Heart right ventricle (tissue), 16 donors: ENCODE data around the gene EFNB1. TPM values are rescaled to one million over a fixed set of nuclear protein-coding genes. Genes with fewer than 3 reads are reported as not detected.

Experiments used
- ATAC-seq, 8 donors: fragments of 200-7000 bp; cut with Tn5 transposase; one replicate each; pipeline ENCODE4 v1.9.1; 2020; ENCODE audit warnings: mild to moderate bottlenecking in 8 of 8, moderate library complexity in 8 of 8, moderate number of reproducible peaks in 1 of 8
- DNase-seq, 2 donors: peaks; one replicate each; pipeline ENCODE4 v3.0.0-alpha.2; 2020
- H3K27ac ChIP-seq, 10 donors: fragments of 200-600 bp; sonication (generic) in 2 of 10; one replicate each; pipeline versions ENCODE4 v1.5.0 to v1.8.0; 2020 to 2022; ENCODE audit warnings: mild to moderate bottlenecking in 3 of 10
- H3K27me3 ChIP-seq, 7 donors: fragments of 200-600 bp; one replicate each; pipeline ENCODE4 v1.8.0; 2021 to 2022; ENCODE audit warnings: mild to moderate bottlenecking in 2 of 7
- H3K36me3 ChIP-seq, 9 donors: fragments of 200-600 bp; sonication (generic) in 1 of 9; one replicate each; pipeline versions ENCODE4 v1.5.0 to v1.8.0; 2020 to 2022; ENCODE audit warnings: mild to moderate bottlenecking in 2 of 9
- H3K4me1 ChIP-seq, 9 donors: fragments of 200-600 bp; sonication (generic) in 1 of 9; one replicate each; pipeline versions ENCODE4 v1.5.0 to v1.8.0; 2020 to 2022; ENCODE audit warnings: mild to moderate bottlenecking in 4 of 9
- H3K4me3 ChIP-seq, 10 donors: fragments of 200-600 bp; sonication (generic) in 2 of 10; one replicate each; pipeline versions ENCODE4 v1.5.0 to v1.8.0; 2020 to 2022; ENCODE audit warnings: mild to moderate bottlenecking in 7 of 10, moderate library complexity in 2 of 10
- H3K9me3 ChIP-seq, 11 donors: fragments of 200-600 bp in 10 of 11; sonication (generic) in 2 of 11; one replicate each; pipeline versions ENCODE4 v1.5.0 to v1.8.0; 2013 to 2022; ENCODE audit warnings: mild to moderate bottlenecking in 2 of 11, control low read depth in 1 of 11, moderate library complexity in 1 of 11
- WGBS, 2 donors: extraction: QIAGEN DNeasy Blood & Tissue Kit; methylation state at CpG; one replicate each; pipeline ENCODE4 v1.1.7; 2013; ENCODE audit warnings: inconsistent platforms in 1 of 2; 5-methylcytosine and 5-hydroxymethylcytosine counted together
- intact Hi-C, 10 donors: fragments of 100-400 bp; cut with DNase I; formaldehyde crosslinking; loops; one replicate each; pipeline versions ENCODE4 v1.11.1 to v1.14.2; 2022
- polyA plus RNA-seq, 2 donors: library from polyadenylated mRNA; stranded (reverse); fragments of 200-250 nt; gene quantifications; one replicate each; pipeline ENCODE4 v1.2.3, GENCODE V29; 2013
- total RNA-seq, 10 donors: library from RNA; stranded (reverse); fragmentation: NEBNext Ultra II Directional in 3 of 10; extraction: Animal tissue kit (Norgen Biotek cat#: 25700) in 3 of 10; gene quantifications; one replicate each; pipeline versions ENCODE4 v1.2.1 to v1.2.4, GENCODE V29; 2021 to 2023
- TF ChIP-seq, protein P1 (sequence below), 9 donors: fragments of 200-600 bp; sonication (generic) in 2 of 9; IDR thresholded peaks; one replicate each; pipeline versions ENCODE4 v1.5.0 to v1.8.0; 2021 to 2022; ENCODE audit warnings: antibody characterized with exemption in 9 of 9, mild to moderate bottlenecking in 5 of 9, moderate library complexity in 1 of 9
- donor health status: Arrhythmogenic right ventricular cardiomyopathy.
- donor health status: ischemic (EF 13 %, LVEDD 7.1; RV severe dilation, severe dysfunction).
- donor health status: healthy with polysubstance abuse.
- donor health status: DM: no; HTN: yes; CAD: no.
- donor health status: DM: no; HTN: no; CAD: no.
- donor health status: ischemic (EF 25% LVEDD 6.9; RV normal size, moderate dysfunction).
- donor health status: ischemic (EF 25% LVEDD 5.7; RV mildly dilated, moderate dysfunction).
- donor health status: healthy.
- donor health status: DM: yes; HTN: yes; CAD: no.
- donor health status: Ischemic cardiomyopathy.
- donor health status: ischemic (EF 35%, LVEDD 5.7; RV mildly dilated, moderate dysfunction).
- donor health status: nonischemic (EF 11% LVEDD 7.7; RV severe dilation, severe dysfunction).
- donor health status: DM: yes; HTN: yes; CAD: no.
- donor health status: PGD.
- donor health status: ischemic (EF 29% LVEDD 5.4; RV normal size, mild dysfunction).
- donor health status: nonischemic (EF 23%, LVEDD 6.1; RV moderate dilation, normal function).

The EFNB1 gene
- total and polyA plus RNA-seq, 12 donors: 10.8 to 45.1 (median 19.2) TPM

DNA sequence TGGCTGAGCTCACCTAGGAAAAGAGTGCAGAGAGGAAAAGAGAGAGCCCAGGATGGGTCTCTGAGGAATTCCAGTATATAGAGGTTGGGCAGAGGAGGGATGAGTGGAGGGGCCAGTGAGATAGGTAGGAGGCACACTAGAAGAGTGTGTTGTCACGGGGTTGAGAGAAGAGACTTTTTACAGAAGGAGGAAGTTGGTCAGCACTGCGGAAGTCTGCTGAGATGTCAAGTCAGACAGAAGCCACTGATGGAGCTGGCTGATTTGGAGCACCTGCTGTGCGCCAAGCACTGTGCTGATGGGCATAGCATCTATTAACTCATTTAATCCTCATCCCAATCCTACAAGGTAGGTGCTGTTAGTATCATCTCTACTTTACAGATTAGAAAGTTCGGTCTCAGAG lies 60.4 kb downstream of the EFNB1 start:
- WGBS, 2 donors: 95 to 96% methylated on average over 4 of the region's 4 CpGs
- TF ChIP-seq, protein P1, sequence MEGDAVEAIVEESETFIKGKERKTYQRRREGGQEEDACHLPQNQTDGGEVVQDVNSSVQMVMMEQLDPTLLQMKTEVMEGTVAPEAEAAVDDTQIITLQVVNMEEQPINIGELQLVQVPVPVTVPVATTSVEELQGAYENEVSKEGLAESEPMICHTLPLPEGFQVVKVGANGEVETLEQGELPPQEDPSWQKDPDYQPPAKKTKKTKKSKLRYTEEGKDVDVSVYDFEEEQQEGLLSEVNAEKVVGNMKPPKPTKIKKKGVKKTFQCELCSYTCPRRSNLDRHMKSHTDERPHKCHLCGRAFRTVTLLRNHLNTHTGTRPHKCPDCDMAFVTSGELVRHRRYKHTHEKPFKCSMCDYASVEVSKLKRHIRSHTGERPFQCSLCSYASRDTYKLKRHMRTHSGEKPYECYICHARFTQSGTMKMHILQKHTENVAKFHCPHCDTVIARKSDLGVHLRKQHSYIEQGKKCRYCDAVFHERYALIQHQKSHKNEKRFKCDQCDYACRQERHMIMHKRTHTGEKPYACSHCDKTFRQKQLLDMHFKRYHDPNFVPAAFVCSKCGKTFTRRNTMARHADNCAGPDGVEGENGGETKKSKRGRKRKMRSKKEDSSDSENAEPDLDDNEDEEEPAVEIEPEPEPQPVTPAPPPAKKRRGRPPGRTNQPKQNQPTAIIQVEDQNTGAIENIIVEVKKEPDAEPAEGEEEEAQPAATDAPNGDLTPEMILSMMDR (IDR thresholded peaks at IDR 0.05): no peak
- Histone ChIP-seq H3K27me3 (peaks cover 0 to 60% (median 0%) of the 10 kb centered on the region in 7 donors), H3K36me3 (no peaks in the 10 kb centered on the region), H3K27ac (no peak overlapping the region), H3K4me3 (no peak overlapping the region), H3K4me1 (peaks cover 0 to 14% (median 7%) of the 10 kb centered on the region in 9 donors), H3K9me3 (no peaks in the 10 kb centered on the region)
- ATAC-seq: no peak
- intact Hi-C loops: no loop called here
- DNase-seq: no peak

Other genes starting within 250 kb of the EFNB1 start
- 10 to 100 TPM in 2 of 10 donors, 1 to 10 TPM in 8; 5.2 to 11.7 (median 8.0) TPM for gene STARD8, start 181.4 kb upstream of the EFNB1 start, total RNA-seq
- 1 to 10 TPM; 4.7 to 7.4 TPM for gene STARD8, start 181.4 kb upstream of the EFNB1 start, polyA plus RNA-seq